HepG2 (cell line): ENCODE results near the gene CD2AP. TPM values are rescaled to one million over a fixed set of nuclear protein-coding genes. Genes with fewer than 3 reads are reported as not detected.

Source experiments
- ELF1 ChIP-seq: sonication (generic); formaldehyde crosslinking; IDR thresholded peaks from 2 replicates; pipeline ENCODE4 v1.4.0; 2020; ENCODE audit warnings: missing genetic modification reagents
- KLF11 ChIP-seq: IDR thresholded peaks from 2 replicates; pipeline ENCODE4 v1.6.1; 2016; ENCODE audit warnings: missing compliant biosample characterization
- MAZ ChIP-seq, 2 experiments: sonication (generic) in 1 of 2; formaldehyde crosslinking in 1 of 2; IDR thresholded peaks; 2 replicates each; pipeline versions ENCODE4 v1.5.0 to v1.6.1; 2012 to 2020; ENCODE audit warnings: low read depth in 2 of 2, mild to moderate bottlenecking in 2 of 2, borderline replicate concordance in 1 of 2, improper control_type of control experiment in 1 of 2, low read length in 1 of 2, missing genetic modification reagents in 1 of 2, moderate library complexity in 1 of 2
- NFE2L1 ChIP-seq: sonication (generic); formaldehyde crosslinking; IDR thresholded peaks from 2 replicates; pipeline ENCODE4 v1.4.0; 2020; ENCODE audit warnings: missing genetic modification reagents, mild to moderate bottlenecking, borderline replicate concordance
- POLR2AphosphoS2 ChIP-seq: IDR thresholded peaks from 2 replicates; pipeline ENCODE4 v1.6.1; 2011; ENCODE audit warnings: low read depth, low read length, improper control_type of control experiment
- PTBP1 ChIP-seq: fragments of 200-400 bp; formaldehyde crosslinking; IDR thresholded peaks from 2 replicates; pipeline ENCODE4 v1.6.1; 2018; ENCODE audit warnings: low read length, low read depth; ENCODE audit not compliant: poor library complexity, severe bottlenecking
- SKI ChIP-seq: fragments of 450-650 bp; IDR thresholded peaks from one replicate; pipeline ENCODE4 v1.6.1; 2018; ENCODE audit warnings: mild to moderate bottlenecking; ENCODE audit not compliant: partially characterized antibody
- SP2 ChIP-seq: sonication (generic); formaldehyde crosslinking; IDR thresholded peaks from 2 replicates; pipeline ENCODE4 v1.5.1; 2020; ENCODE audit warnings: mild to moderate bottlenecking, missing genetic modification reagents
- SUZ12 ChIP-seq: fragments of 150-350 bp; IDR thresholded peaks from 2 replicates; pipeline ENCODE4 v1.6.1; 2014; ENCODE audit warnings: low read depth, low read length
- TAF15 ChIP-seq: fragments of 200-400 bp; formaldehyde crosslinking; IDR thresholded peaks from one replicate; pipeline ENCODE4 v1.6.1; 2018; ENCODE audit warnings: mild to moderate bottlenecking, low read depth, low read length; ENCODE audit not compliant: poor library complexity, severe bottlenecking
- TP53 ChIP-seq: sonication (generic); formaldehyde crosslinking; conservative IDR thresholded peaks from 2 replicates; pipeline ENCODE4 v1.4.0; 2020; ENCODE audit warnings: missing genetic modification reagents
- ZBTB14 ChIP-seq: sonication (generic); formaldehyde crosslinking; IDR thresholded peaks from 2 replicates; pipeline ENCODE4 v1.4.0; 2020; ENCODE audit warnings: missing genetic modification reagents
- ZNF558 ChIP-seq: sonication (generic); formaldehyde crosslinking; IDR thresholded peaks from 2 replicates; pipeline ENCODE4 v1.9.0; 2022; ENCODE audit warnings: mild to moderate bottlenecking, missing genetic modification reagents, borderline replicate concordance
- ZNF703 ChIP-seq: sonication (generic); formaldehyde crosslinking; IDR thresholded peaks from 2 replicates; pipeline ENCODE4 v1.5.1; 2020; ENCODE audit warnings: missing genetic modification reagents, mild to moderate bottlenecking, moderate library complexity, borderline replicate concordance
- ZNF761 ChIP-seq: sonication (generic); formaldehyde crosslinking; conservative IDR thresholded peaks from 2 replicates; pipeline ENCODE4 v1.4.0; 2020; ENCODE audit warnings: mild to moderate bottlenecking, missing genetic modification reagents
- polyA plus RNA-seq, 8 experiments: library from polyadenylated mRNA; depleted of rRNA in 3 of 8; stranded (reverse) in 7 of 8; unstranded in 1 of 8; fragments of >200 nt; fragmentation: Illumina TruSeq in 4 of 8; extraction: Trizol in 4 of 8; gene quantifications; 2 replicates each; pipeline versions ENCODE4 v1.2.1 to v1.2.3, GENCODE V29; 2011 to 2016; ENCODE audit warnings: low read depth in 4 of 8, missing spikeins in 1 of 8, mixed read lengths in 1 of 8; ENCODE audit not compliant: insufficient read depth in 1 of 8
- total RNA-seq, 5 experiments: library from RNA; depleted of rRNA; stranded (reverse); fragments of >200 nt; fragmentation: Illumina TruSeq; extraction: Trizol; gene quantifications; 2 replicates each; pipeline ENCODE4 v1.2.3, GENCODE V29; 2016; ENCODE audit warnings: low read depth in 1 of 5
- TF ChIP-seq, protein P1 (sequence below): sonication (generic); formaldehyde crosslinking; IDR thresholded peaks from 2 replicates; pipeline ENCODE4 v1.4.0; 2020; ENCODE audit warnings: missing genetic modification reagents
- TF ChIP-seq, protein P2 (sequence below): sonication (generic); formaldehyde crosslinking; IDR thresholded peaks from 2 replicates; pipeline ENCODE4 v1.9.0; 2021; ENCODE audit warnings: missing genetic modification reagents, borderline replicate concordance
- TF ChIP-seq, protein P3 (sequence below): sonication (generic); formaldehyde crosslinking; IDR thresholded peaks from 2 replicates; pipeline ENCODE4 v1.4.0; 2020; ENCODE audit warnings: missing genetic modification reagents, borderline replicate concordance

Gene CD2AP
- total and polyA plus RNA-seq, 2 of the 13 experiments (the other 11 are each of a cell fraction or from before 2014, with no cell fraction given), result 8.6 to 31.9 TPM

DNA sequence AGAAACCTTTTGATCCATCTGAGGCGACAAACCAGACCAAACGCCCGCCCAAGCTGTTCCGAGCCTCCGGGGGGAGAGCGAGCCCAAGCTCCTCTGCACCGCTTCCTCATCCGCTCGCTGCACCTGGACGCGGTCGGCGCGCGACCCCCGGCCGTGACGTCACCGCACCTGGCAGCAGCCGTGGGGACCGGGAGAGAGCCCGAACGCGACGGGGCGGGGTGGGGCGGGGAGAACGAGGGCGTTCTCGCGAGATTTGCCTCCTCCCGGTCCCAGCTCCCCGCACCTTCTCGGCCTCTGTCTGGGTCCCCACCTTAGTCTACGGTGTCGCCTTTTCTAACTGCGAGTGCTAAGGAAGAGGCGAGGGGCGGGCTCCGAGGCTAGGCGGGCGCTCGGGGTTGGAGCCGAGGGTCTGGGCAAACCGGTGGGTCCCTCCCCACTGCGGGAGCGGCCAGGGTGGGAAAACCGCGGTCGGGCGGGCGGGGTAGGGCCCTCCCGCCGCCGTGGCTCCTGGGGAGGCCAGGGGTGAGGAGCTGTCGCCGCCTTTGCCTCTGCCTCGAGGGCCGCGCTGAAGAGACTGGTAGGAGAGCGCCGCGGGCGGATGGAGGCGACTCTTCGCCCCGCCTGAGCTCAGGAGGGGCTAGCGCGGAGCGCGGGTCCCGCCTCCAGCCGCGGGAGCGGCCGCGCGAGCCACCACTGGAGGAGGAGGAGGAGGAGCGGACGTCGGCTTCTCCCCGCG is at the start of gene CD2AP (continued):
- TF ChIP-seq ELF1 (peak; percentile 70; the same call in 1 of the 2 replicates), SUZ12 (no peak), MAZ (IDR thresholded peaks at IDR 0.05; ENCODE audit: borderline replicate concordance, low read depth, low read length) (peak; percentile 28; the same call in 1 of the 2 replicates), MAZ (CRISPR knock-in tag; IDR thresholded peaks at IDR 0.05; ENCODE audit: low read depth) (peak; percentile 94), SP2 (CRISPR knock-in tag) (peak; percentile 56), ZNF761 (CRISPR knock-in tag) (peak; percentile 68; the same call in 1 of the 2 replicates), POLR2AphosphoS2 (no peak), PTBP1 (peak; percentile 86), TP53 (0 out of 2 replicates have a peak, but pooled peaks have one; percentile 17), NFE2L1 (CRISPR knock-in tag) (no peak), SKI (peak; percentile 42), ZBTB14 (CRISPR knock-in tag) (peak; percentile 78), ZNF703 (CRISPR knock-in tag) (no peak), TAF15 (no peak), ZNF558 (CRISPR knock-in tag) (peak; percentile 86; the same call in 1 of the 2 replicates), KLF11 (no peak)
- TF ChIP-seq, protein P1, sequence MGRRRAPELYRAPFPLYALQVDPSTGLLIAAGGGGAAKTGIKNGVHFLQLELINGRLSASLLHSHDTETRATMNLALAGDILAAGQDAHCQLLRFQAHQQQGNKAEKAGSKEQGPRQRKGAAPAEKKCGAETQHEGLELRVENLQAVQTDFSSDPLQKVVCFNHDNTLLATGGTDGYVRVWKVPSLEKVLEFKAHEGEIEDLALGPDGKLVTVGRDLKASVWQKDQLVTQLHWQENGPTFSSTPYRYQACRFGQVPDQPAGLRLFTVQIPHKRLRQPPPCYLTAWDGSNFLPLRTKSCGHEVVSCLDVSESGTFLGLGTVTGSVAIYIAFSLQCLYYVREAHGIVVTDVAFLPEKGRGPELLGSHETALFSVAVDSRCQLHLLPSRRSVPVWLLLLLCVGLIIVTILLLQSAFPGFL (CRISPR knock-in tag), result no peak
- TF ChIP-seq, protein P2, sequence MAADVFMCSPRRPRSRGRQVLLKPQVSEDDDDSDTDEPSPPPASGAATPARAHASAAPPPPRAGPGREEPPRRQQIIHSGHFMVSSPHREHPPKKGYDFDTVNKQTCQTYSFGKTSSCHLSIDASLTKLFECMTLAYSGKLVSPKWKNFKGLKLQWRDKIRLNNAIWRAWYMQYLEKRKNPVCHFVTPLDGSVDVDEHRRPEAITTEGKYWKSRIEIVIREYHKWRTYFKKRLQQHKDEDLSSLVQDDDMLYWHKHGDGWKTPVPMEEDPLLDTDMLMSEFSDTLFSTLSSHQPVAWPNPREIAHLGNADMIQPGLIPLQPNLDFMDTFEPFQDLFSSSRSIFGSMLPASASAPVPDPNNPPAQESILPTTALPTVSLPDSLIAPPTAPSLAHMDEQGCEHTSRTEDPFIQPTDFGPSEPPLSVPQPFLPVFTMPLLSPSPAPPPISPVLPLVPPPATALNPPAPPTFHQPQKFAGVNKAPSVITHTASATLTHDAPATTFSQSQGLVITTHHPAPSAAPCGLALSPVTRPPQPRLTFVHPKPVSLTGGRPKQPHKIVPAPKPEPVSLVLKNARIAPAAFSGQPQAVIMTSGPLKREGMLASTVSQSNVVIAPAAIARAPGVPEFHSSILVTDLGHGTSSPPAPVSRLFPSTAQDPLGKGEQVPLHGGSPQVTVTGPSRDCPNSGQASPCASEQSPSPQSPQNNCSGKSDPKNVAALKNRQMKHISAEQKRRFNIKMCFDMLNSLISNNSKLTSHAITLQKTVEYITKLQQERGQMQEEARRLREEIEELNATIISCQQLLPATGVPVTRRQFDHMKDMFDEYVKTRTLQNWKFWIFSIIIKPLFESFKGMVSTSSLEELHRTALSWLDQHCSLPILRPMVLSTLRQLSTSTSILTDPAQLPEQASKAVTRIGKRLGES (CRISPR knock-in tag), result no peak
- TF ChIP-seq, protein P3, sequence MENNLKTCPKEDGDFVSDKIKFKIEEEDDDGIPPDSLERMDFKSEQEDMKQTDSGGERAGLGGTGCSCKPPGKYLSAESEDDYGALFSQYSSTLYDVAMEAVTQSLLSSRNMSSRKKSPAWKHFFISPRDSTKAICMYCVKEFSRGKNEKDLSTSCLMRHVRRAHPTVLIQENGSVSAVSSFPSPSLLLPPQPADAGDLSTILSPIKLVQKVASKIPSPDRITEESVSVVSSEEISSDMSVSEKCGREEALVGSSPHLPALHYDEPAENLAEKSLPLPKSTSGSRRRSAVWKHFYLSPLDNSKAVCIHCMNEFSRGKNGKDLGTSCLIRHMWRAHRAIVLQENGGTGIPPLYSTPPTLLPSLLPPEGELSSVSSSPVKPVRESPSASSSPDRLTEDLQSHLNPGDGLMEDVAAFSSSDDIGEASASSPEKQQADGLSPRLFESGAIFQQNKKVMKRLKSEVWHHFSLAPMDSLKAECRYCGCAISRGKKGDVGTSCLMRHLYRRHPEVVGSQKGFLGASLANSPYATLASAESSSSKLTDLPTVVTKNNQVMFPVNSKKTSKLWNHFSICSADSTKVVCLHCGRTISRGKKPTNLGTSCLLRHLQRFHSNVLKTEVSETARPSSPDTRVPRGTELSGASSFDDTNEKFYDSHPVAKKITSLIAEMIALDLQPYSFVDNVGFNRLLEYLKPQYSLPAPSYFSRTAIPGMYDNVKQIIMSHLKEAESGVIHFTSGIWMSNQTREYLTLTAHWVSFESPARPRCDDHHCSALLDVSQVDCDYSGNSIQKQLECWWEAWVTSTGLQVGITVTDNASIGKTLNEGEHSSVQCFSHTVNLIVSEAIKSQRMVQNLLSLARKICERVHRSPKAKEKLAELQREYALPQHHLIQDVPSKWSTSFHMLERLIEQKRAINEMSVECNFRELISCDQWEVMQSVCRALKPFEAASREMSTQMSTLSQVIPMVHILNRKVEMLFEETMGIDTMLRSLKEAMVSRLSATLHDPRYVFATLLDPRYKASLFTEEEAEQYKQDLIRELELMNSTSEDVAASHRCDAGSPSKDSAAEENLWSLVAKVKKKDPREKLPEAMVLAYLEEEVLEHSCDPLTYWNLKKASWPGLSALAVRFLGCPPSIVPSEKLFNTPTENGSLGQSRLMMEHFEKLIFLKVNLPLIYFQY, result no peak; the same call in 1 of the 2 replicates
